ENCODE data around the gene RBM18. TPM values are rescaled to one million over a fixed set of nuclear protein-coding genes. Genes with fewer than 3 reads are reported as not detected.

RBM18 gene
- total RNA-seq, 1 experiment from 2014 or later, result 30.8 TPM

GRCh38 chr9:122244349-122244748, 20.3 kb downstream of the RBM18 start:
- no peaks in the 10 kb centered on the region for H3K9me3 ChIP-seq (ENCODE audit: low read depth, low read length, poor library complexity, severe bottlenecking)
- intact Hi-C loops (cut with micrococcal nuclease; ENCODE audit: unreplicated experiment), result no loop called here

GRCh38 chr9:122239722-122240121, 24.9 kb downstream of the RBM18 start:
- no peaks in the 10 kb centered on the region for H3K9me3 ChIP-seq (ENCODE audit: low read depth, low read length, poor library complexity, severe bottlenecking)
- intact Hi-C loops (cut with micrococcal nuclease; ENCODE audit: unreplicated experiment), result no loop called here
- H3K27me3 ChIP-seq (replicated peaks; ENCODE audit: insufficient read depth, low read depth, low read length, poor library complexity), result peaks cover under 1% of the 10 kb centered on the region
- H3K4me3 ChIP-seq (ENCODE audit: low read depth, low read length, poor library complexity, severe bottlenecking), result no peak overlapping the region
- no peaks in the 10 kb centered on the region for H3K4me1 ChIP-seq (ENCODE audit: insufficient read depth, low read length, poor library complexity, severe bottlenecking)
- H3K36me3 ChIP-seq (ENCODE audit: insufficient read depth, low read length, poor library complexity, severe bottlenecking), result peaks cover 41% of the 10 kb centered on the region
- ChIA-PET POLR2A (ENCODE audit: low non-redundant PET) (no interaction called here), CTCF (no interaction called here)
- DNase-seq (ENCODE audit: low spot score), result no peak
- H3K27ac ChIP-seq (ENCODE audit: low read depth, low read length, poor library complexity, severe bottlenecking), result no peak overlapping the region
- TF ChIP-seq EZH2 (IDR thresholded peaks at IDR 0.05; ENCODE audit: borderline replicate concordance, low read depth, low read length, poor library complexity, severe bottlenecking), result no peak
- TF ChIP-seq CTCF (conservative IDR thresholded peaks at IDR 0.05; ENCODE audit: low read depth, low read length), result no peak
- no TSS peak for BruUV-seq (replicated peaks)

More at GRCh38 chr9:122244349-122244748, 20.3 kb downstream of the RBM18 start:
- no peak for TF ChIP-seq CTCF (conservative IDR thresholded peaks at IDR 0.05; ENCODE audit: low read depth, low read length)
- TF ChIP-seq EZH2 (IDR thresholded peaks at IDR 0.05; ENCODE audit: borderline replicate concordance, low read depth, low read length, poor library complexity, severe bottlenecking), result no peak
- POLR2A ChIA-PET (ENCODE audit: low non-redundant PET), result no interaction called here
- no peaks in the 10 kb centered on the region for H3K4me1 ChIP-seq (ENCODE audit: insufficient read depth, low read length, poor library complexity, severe bottlenecking)
- no peak for DNase-seq (ENCODE audit: low spot score)
- H3K4me3 ChIP-seq (ENCODE audit: low read depth, low read length, poor library complexity, severe bottlenecking), result no peak overlapping the region
- H3K27me3 ChIP-seq (replicated peaks; ENCODE audit: insufficient read depth, low read depth, low read length, poor library complexity), result no peaks in the 10 kb centered on the region
- CTCF ChIA-PET, result no interaction called here
- no peak overlapping the region for H3K27ac ChIP-seq (ENCODE audit: low read depth, low read length, poor library complexity, severe bottlenecking)
- no TSS peak for BruUV-seq (replicated peaks)
- H3K36me3 ChIP-seq (ENCODE audit: insufficient read depth, low read length, poor library complexity, severe bottlenecking), result peaks cover 61% of the 10 kb centered on the region

GRCh38 chr9:122236681-122237080, 28.0 kb downstream of the RBM18 start:
- no peak for DNase-seq (ENCODE audit: low spot score)
- BruUV-seq (replicated peaks), result no TSS peak
- ChIA-PET CTCF (no interaction called here), POLR2A (ENCODE audit: low non-redundant PET) (no interaction called here)
- Histone ChIP-seq H3K27me3 (replicated peaks; ENCODE audit: insufficient read depth, low read depth, low read length, poor library complexity) (peaks cover 28% of the 10 kb centered on the region), H3K4me3 (ENCODE audit: low read depth, low read length, poor library complexity, severe bottlenecking) (no peak overlapping the region), H3K36me3 (ENCODE audit: insufficient read depth, low read length, poor library complexity, severe bottlenecking) (peaks cover 16% of the 10 kb centered on the region), H3K27ac (ENCODE audit: low read depth, low read length, poor library complexity, severe bottlenecking) (no peak overlapping the region), H3K4me1 (ENCODE audit: insufficient read depth, low read length, poor library complexity, severe bottlenecking) (no peaks in the 10 kb centered on the region), H3K9me3 (ENCODE audit: low read depth, low read length, poor library complexity, severe bottlenecking) (no peaks in the 10 kb centered on the region)
- intact Hi-C loops (cut with micrococcal nuclease; ENCODE audit: unreplicated experiment), result no loop called here
- TF ChIP-seq CTCF (conservative IDR thresholded peaks at IDR 0.05; ENCODE audit: low read depth, low read length) (no peak), EZH2 (IDR thresholded peaks at IDR 0.05; ENCODE audit: borderline replicate concordance, low read depth, low read length, poor library complexity, severe bottlenecking) (no peak)
